ENCODE data around the gene MGME1.

MGME1 gene

GRCh38 chr20:17961587-17961940 is 7.3 kb upstream of the MGME1 start:
- DNase-seq = no peak

GRCh38 chr20:17963114-17963897 is 5.5 kb upstream of the MGME1 start:
- DNase-seq = no peak

- DNase-seq = no peak
These were observed 4.7 kb upstream of the MGME1 start for GRCh38 chr20:17964073-17964472.

- DNase-seq = no peak
These were observed 4.2 kb upstream of the MGME1 start for GRCh38 chr20:17964632-17965031.

- DNase-seq = no peak
These were observed 3.6 kb upstream of the MGME1 start for GRCh38 chr20:17965042-17965697.

- peak; percentile 27 for DNase-seq
These were observed 2.1 kb upstream of the MGME1 start for GRCh38 chr20:17966432-17967310.

- DNase-seq = peak; percentile 19
These were observed 1.1 kb upstream of the MGME1 start for GRCh38 chr20:17967521-17968365.

- DNase-seq = peak; percentile 61
These were observed 563 bp downstream of the MGME1 start for GRCh38 chr20:17969278-17969883.

- peak; percentile 19 for DNase-seq
These were observed 1.1 kb downstream of the MGME1 start for GRCh38 chr20:17969884-17970409.

GRCh38 chr20:17971300-17972013 is 2.6 kb downstream of the MGME1 start:
- no peak for DNase-seq

- DNase-seq = no peak
These were observed 3.3 kb downstream of the MGME1 start for GRCh38 chr20:17972121-17972520.

- no peak for DNase-seq
These were observed 7.5 kb downstream of the MGME1 start for GRCh38 chr20:17976305-17976704.

- DNase-seq = no peak
These were observed 16.7 kb downstream of the MGME1 start for GRCh38 chr20:17985388-17986018.

- no peak for DNase-seq
These were observed 19.2 kb downstream of the MGME1 start for GRCh38 chr20:17987988-17988387.

GRCh38 chr20:17990278-17990972 is 21.6 kb downstream of the MGME1 start:
- no peak for DNase-seq

- DNase-seq = no peak
These were observed 23.4 kb downstream of the MGME1 start for GRCh38 chr20:17992224-17992637.

- peak; percentile 64 for DNase-seq
These were observed 24.2 kb downstream of the MGME1 start for GRCh38 chr20:17992847-17993513.

- DNase-seq = no peak
These were observed 24.7 kb downstream of the MGME1 start for GRCh38 chr20:17993546-17993945.
